HG03571 (cell line): ENCODE data around the gene SH3D19.

Source experiments
- ATAC-seq: cut with Tn5 transposase; IDR thresholded peaks from one replicate; pipeline ENCODE4 v1.9.1; 2021; ENCODE audit not compliant: unreplicated experiment

Gene SH3D19

GRCh38 chr4:151199319-151200190 lies 125.8 kb downstream of the SH3D19 start:
- ATAC-seq: no peak

- no peak for ATAC-seq
These were observed 126.7 kb downstream of the SH3D19 start for GRCh38 chr4:151198748-151199147.

GRCh38 chr4:151197247-151197646 lies 128.2 kb downstream of the SH3D19 start:
- ATAC-seq: no peak

- no peak for ATAC-seq
These were observed 129.6 kb downstream of the SH3D19 start for GRCh38 chr4:151195801-151196200.

- no peak for ATAC-seq
These were observed 132.0 kb downstream of the SH3D19 start for GRCh38 chr4:151193414-151193813.

- ATAC-seq: no peak
These were observed 132.7 kb downstream of the SH3D19 start for GRCh38 chr4:151192556-151193235.

GRCh38 chr4:151184523-151185458 lies 140.6 kb downstream of the SH3D19 start:
- ATAC-seq: no peak

- ATAC-seq: no peak
These were observed 142.9 kb downstream of the SH3D19 start for GRCh38 chr4:151182455-151182996.

GRCh38 chr4:151176685-151177084 lies 148.7 kb downstream of the SH3D19 start:
- ATAC-seq: no peak

GRCh38 chr4:151175754-151176631 lies 149.4 kb downstream of the SH3D19 start:
- ATAC-seq: no peak

GRCh38 chr4:151175233-151175632 lies 150.2 kb downstream of the SH3D19 start:
- no peak for ATAC-seq

- ATAC-seq: no peak
These were observed 150.6 kb downstream of the SH3D19 start for GRCh38 chr4:151174784-151175183.

GRCh38 chr4:151173871-151174270 lies 151.5 kb downstream of the SH3D19 start:
- ATAC-seq: no peak

- no peak for ATAC-seq
These were observed 155.5 kb downstream of the SH3D19 start for GRCh38 chr4:151169900-151170299.

GRCh38 chr4:151169223-151169622 lies 156.2 kb downstream of the SH3D19 start:
- ATAC-seq: no peak

- ATAC-seq: no peak
These were observed 157.8 kb downstream of the SH3D19 start for GRCh38 chr4:151167561-151167960.

- no peak for ATAC-seq
These were observed 158.8 kb downstream of the SH3D19 start for GRCh38 chr4:151166636-151167035.

GRCh38 chr4:151165205-151166000 lies 160.0 kb downstream of the SH3D19 start:
- no peak for ATAC-seq

- no peak for ATAC-seq
These were observed 161.6 kb downstream of the SH3D19 start for GRCh38 chr4:151163855-151164254.
